ENCODE results near the gene ADIPOR1.
"Not testable (repeated sequence)": the region's sequence is repeated elsewhere in the genome, so short reads cannot be mapped to it uniquely, and the experiment has no call there.

ADIPOR1 gene

DNA sequence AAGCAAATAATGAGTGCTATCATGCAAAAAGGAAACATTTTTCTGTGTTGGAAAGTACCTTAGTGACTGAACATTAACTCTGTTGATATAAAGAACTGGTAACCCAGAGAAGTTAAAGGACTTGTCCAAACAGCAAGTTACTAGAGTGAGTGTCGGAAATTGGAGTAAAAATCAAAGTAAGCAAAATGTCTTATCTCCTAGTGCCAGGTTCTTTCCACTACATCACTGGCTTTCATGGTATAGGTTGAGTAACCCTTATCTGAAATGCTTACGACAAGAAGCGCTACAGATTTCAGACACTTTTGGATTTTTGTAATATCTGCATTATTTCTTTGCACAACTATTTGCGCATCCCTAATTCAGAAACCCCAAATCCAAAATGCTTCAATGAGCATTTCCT lies 52.8 kb downstream of the ADIPOR1 start:
- peaks cover 98% of the 10 kb centered on the region for H3K36me3 Mint-ChIP-seq (ENCODE audit: low read depth)
- no peaks in the 10 kb centered on the region for H3K27me3 Mint-ChIP-seq
- intact Hi-C loops (cut with micrococcal nuclease): no loop called here
- no peak overlapping the region for H3K4me3 Mint-ChIP-seq
- no peaks in the 10 kb centered on the region for H3K4me1 Mint-ChIP-seq (ENCODE audit: low read depth)
- H3K9me3 Mint-ChIP-seq: no peaks in the 10 kb centered on the region
- H3K27ac Mint-ChIP-seq: no peak overlapping the region

DNA sequence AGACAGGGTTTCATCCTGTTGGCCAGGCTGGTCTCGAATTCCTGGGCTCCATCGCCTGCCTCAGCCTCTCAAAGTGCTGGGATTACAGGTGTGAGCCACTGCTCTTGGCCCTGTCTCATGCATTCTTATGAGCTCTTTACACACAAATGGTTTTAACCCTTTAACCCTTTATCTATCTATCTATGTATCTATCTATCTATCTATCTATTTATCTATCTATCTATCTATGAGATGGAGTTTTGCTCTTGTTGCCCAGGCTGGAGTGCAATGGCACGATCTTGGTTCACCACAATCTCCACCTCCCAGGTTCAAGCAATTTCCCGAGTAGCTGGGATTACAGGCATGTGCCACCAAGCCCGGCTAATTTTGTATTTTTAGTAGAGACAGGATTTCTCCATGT lies 54.3 kb downstream of the ADIPOR1 start:
- H3K4me1 Mint-ChIP-seq (ENCODE audit: low read depth); H3K9me3 Mint-ChIP-seq; H3K27ac Mint-ChIP-seq; H3K4me3 Mint-ChIP-seq; intact Hi-C loops (cut with micrococcal nuclease); H3K27me3 Mint-ChIP-seq: not testable (repeated sequence)
- H3K36me3 Mint-ChIP-seq (ENCODE audit: low read depth): peaks cover 97% of the 10 kb centered on the region

DNA sequence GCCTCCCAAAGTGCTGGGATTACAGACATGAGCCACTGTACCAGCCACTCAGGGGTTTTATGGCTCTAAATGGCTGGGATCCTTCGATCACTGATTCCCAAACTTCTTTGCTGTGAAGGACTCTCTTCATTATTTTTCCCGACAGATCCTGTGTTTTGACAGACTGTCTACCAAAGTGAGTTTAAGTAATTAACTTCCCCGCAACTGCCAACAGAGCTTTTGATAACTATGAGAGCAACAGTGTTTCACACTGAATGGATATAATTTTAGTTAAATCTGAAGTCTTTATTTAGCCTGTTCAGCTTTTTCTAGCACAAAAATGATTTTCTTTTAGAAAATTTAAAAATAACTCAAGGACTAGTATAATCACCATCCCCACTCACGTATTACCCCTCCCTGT lies 56.6 kb downstream of the ADIPOR1 start:
- H3K27me3 Mint-ChIP-seq: no peaks in the 10 kb centered on the region
- H3K9me3 Mint-ChIP-seq: no peaks in the 10 kb centered on the region
- no peak overlapping the region for H3K27ac Mint-ChIP-seq
- peaks cover 97% of the 10 kb centered on the region for H3K36me3 Mint-ChIP-seq (ENCODE audit: low read depth)
- intact Hi-C loops (cut with micrococcal nuclease): no loop called here
- no peaks in the 10 kb centered on the region for H3K4me1 Mint-ChIP-seq (ENCODE audit: low read depth)
- H3K4me3 Mint-ChIP-seq: no peak overlapping the region

DNA sequence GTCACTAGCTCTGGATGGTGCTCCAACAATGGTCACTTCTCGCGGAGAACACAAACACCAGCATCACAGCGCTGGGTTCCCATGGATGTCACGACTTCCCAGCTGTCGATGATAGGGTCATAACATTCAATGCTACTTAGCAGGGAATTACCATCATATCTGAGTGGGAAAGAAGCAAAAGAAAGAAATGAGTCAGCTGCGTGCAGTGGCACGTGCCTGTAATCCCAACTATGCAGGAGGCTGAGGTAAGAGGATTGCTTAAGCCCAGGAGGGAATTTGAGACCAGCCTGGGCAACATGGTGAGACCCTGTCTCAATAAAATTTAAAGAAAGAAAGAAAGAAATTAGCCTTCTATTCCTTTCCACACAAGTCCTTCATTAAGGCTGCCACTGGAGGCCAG lies 65.6 kb downstream of the ADIPOR1 start:
- Mint-ChIP-seq H3K9me3 (no peaks in the 10 kb centered on the region), H3K4me3 (no peak overlapping the region), H3K27me3 (no peaks in the 10 kb centered on the region), H3K4me1 (ENCODE audit: low read depth) (peaks cover 6% of the 10 kb centered on the region), H3K27ac (no peak overlapping the region), H3K36me3 (ENCODE audit: low read depth) (peaks cover 77% of the 10 kb centered on the region)
- intact Hi-C loops (cut with micrococcal nuclease): no loop called here

Measured in dendritic cell treated with granulocyte-macrophage colony-stimulating factor and Interleukin-4, amounts not matched to agents 40 ng/mL and 50 ng/mL, for 4 days (primary cell).